ENCODE data around the gene CCDC40.
"Not testable (repeated sequence)": the region's sequence is repeated elsewhere in the genome, so short reads cannot be mapped to it uniquely, and the experiment has no call there.

The CCDC40 gene, protein sequence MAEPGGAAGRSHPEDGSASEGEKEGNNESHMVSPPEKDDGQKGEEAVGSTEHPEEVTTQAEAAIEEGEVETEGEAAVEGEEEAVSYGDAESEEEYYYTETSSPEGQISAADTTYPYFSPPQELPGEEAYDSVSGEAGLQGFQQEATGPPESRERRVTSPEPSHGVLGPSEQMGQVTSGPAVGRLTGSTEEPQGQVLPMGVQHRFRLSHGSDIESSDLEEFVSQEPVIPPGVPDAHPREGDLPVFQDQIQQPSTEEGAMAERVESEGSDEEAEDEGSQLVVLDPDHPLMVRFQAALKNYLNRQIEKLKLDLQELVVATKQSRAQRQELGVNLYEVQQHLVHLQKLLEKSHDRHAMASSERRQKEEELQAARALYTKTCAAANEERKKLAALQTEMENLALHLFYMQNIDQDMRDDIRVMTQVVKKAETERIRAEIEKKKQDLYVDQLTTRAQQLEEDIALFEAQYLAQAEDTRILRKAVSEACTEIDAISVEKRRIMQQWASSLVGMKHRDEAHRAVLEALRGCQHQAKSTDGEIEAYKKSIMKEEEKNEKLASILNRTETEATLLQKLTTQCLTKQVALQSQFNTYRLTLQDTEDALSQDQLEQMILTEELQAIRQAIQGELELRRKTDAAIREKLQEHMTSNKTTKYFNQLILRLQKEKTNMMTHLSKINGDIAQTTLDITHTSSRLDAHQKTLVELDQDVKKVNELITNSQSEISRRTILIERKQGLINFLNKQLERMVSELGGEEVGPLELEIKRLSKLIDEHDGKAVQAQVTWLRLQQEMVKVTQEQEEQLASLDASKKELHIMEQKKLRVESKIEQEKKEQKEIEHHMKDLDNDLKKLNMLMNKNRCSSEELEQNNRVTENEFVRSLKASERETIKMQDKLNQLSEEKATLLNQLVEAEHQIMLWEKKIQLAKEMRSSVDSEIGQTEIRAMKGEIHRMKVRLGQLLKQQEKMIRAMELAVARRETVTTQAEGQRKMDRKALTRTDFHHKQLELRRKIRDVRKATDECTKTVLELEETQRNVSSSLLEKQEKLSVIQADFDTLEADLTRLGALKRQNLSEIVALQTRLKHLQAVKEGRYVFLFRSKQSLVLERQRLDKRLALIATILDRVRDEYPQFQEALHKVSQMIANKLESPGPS

DNA sequence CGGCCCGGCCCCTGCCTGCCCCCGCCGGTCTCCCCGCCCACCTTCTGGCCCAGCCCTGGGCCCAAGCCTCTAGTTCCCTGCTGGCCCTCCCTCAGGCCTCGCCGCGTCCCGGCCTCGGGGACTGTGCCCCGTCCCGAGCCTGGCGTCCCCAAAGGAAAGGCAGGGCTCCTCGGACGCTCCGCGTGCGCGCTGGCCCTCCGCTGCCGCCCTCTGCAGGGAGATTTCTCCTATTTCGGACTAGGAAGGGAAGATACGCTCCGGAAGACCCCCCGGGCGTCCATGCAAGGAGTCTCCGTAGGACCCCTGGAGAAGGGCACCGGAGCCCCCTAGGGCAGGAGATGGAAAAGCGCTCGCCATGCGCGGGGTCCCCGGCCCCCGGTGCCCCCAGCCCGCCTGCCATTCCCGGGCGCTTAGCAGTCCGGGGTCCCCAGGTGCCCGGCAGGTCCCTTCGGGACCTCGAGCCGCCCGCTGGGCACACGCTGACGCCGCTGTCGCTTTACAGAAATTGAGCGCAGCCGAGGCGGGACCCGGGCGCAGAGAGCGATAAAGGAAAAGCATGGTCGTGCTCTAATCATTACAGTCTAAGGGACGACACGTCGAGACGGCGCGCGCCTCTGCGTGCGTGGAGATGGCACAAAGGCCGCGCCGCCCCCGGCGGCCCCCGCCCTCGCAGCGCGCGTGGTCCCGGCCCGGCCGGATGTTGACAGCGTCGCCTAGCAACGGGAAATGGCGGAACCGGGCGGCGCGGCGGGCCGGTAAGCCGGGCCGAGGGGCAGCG lies at the start of gene CCDC40:
Gene CCDC40 (plus strand): TSS at position 706 of the 778 bp plus-strand sequence. CDS start 21 bp downstream, at position 727.
- DNase-seq (ENCODE audit: insufficient read length, low spot score) (peak; percentile 66), FAIRE-seq (no peak)

- no peak for FAIRE-seq
- DNase-seq (ENCODE audit: insufficient read length, low spot score), result no peak
These were observed 49.1 kb upstream of the CCDC40 start for GRCh38 chr17:79987187-79987934.

- DNase-seq (ENCODE audit: insufficient read length, low spot score) (no peak), FAIRE-seq (no peak)
These were observed 48.6 kb upstream of the CCDC40 start for GRCh38 chr17:79987935-79988184.

GRCh38 chr17:79988185-79988971 lies 48.1 kb upstream of the CCDC40 start:
- DNase-seq (ENCODE audit: insufficient read length, low spot score), result no peak

DNA sequence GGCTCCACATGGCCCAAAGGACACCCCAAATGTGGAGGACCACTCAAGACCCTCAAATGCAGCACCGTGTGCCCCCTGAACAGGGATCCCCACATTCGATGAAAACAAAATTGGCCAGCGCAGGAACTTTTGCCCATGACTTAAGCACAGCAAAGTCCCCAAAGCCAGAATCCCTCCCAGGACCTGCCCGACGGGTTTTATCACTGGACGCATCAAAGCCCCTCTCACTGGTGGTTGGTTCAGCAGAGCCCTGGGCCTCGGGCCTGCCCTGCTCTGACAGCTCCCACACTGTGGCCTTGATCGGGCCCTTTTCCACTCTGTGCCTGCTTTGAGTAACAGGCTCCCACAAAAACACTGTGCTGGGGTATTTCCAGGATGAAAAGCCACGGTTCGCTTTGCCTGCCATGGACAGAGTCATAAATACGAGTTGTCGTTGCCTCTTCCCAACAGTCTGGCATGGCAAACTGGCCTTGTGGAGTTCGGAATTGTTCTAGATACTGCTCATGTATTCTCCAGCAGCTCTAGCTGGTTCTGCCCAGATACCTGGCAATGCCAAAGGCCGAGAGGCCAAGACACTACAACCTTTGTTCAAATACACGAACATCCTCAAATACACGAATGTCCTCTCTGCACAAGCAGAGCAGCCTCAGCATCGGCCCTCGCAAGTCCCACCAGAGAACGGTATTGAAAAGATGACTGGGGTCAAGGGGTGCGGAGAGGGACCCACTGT lies 47.2 kb upstream of the CCDC40 start:
- FAIRE-seq, result no peak
- no peak for DNase-seq (ENCODE audit: insufficient read length, low spot score)

More at GRCh38 chr17:79988185-79988971, 48.1 kb upstream of the CCDC40 start:
- no peak for FAIRE-seq

- FAIRE-seq (no peak), DNase-seq (ENCODE audit: insufficient read length, low spot score) (no peak)
These were observed 46.3 kb upstream of the CCDC40 start for GRCh38 chr17:79990051-79990592.

GRCh38 chr17:79990704-79991103 lies 45.7 kb upstream of the CCDC40 start:
- FAIRE-seq, result no peak
- DNase-seq (ENCODE audit: insufficient read length, low spot score), result no peak

DNA sequence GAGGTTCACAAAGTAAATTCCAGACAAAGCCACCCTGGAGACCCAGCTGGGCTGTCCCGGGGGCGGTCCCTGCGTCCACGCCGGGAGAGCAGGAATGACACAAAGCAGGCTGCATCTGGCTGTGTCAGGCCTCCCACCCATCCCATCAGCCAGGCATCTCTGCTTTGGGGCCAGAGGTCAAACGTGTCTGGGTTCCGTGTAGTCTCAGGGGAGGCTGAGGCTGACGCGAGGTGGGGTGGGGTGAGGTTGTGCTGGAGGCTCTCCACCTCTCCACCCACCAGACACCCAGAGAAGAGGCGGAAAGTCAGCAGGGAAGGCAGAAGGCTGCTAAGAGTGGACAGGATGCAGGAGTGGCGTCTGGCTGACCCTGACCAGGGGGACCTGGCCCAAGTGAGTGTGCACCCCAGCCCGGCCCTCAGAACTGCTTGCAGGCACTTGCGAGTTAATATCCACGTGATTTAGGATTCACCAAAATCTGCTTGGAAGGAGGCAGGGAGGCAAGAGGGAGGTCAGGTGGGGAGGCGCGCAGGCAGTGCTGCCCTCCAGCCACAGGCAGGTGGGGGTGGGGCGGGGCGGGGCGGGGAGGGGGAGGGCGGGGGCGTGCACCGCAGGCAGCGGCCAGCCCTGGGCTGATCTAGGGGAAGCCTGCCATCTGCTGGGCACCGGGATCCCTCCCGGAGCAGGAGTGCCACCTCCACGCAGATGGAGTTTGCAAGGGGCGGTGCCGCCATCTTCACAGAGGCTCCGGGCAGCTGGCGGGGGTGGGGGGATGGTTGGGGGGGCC lies 45.1 kb upstream of the CCDC40 start:
- peak; percentile 81 for DNase-seq (ENCODE audit: insufficient read length, low spot score)
- FAIRE-seq, result no peak

GRCh38 chr17:79991924-79992648 lies 44.4 kb upstream of the CCDC40 start:
- FAIRE-seq, result no peak
- DNase-seq (ENCODE audit: insufficient read length, low spot score), result no peak

DNA sequence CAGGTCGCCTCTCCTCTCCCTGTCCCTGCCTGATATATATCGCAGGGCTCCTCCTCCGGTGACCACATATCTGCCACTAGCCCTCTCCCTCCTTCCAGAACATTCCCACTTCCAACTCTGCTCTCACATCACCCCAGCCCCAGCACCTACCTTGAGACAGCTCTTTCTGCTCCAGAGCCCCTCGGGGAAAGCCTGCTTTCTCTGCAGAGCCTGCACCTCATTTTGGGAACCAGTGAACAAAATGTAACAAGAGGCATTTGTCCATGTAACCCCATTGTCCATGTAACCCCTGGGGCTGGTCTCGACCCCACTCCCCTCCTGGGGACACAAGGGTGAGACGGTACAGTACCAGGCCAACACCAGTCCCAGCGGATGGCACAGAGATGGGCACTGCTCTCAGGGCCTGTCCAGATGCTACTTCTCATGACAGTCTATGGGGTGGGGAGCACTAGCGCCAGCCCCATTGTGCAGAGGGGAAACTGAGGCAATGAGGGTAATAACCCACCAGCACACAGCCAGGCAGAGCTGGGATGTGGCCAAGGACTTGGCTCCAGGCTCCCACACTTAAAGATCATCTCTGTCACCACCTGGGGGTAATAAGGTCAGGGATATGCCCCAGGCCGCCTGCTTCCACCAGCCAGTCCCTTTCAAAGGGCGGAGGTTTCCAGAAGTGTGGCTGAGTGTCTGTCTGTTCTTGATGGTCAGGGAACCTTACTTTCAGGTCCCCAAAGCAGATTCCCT lies 43.6 kb upstream of the CCDC40 start:
- no peak for DNase-seq (ENCODE audit: insufficient read length, low spot score)
- no peak for FAIRE-seq

- no peak for FAIRE-seq
- DNase-seq (ENCODE audit: insufficient read length, low spot score), result no peak
These were observed 42.8 kb upstream of the CCDC40 start for GRCh38 chr17:79993390-79994227.

DNA sequence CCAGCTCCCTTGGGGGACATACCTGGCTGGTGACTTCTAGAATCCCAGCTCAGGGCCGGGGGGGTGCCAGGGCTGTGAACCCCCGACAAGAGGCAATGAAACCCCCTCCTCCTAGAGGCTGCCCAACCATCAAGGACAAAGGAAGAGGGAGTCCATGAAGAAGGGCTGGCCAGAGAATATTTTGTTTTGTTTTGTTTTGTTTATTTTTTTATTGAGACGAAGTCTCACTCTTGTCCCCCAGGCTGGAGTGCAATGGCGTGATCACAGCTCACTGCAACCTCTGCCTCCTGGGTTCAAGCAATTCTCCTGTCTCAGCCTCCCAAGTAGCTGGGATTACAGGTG lies 42.2 kb upstream of the CCDC40 start:
- DNase-seq (ENCODE audit: insufficient read length, low spot score); FAIRE-seq: not testable (repeated sequence)

- FAIRE-seq (no peak), DNase-seq (ENCODE audit: insufficient read length, low spot score) (no peak)
These were observed 41.8 kb upstream of the CCDC40 start for GRCh38 chr17:79994602-79995001.

DNA sequence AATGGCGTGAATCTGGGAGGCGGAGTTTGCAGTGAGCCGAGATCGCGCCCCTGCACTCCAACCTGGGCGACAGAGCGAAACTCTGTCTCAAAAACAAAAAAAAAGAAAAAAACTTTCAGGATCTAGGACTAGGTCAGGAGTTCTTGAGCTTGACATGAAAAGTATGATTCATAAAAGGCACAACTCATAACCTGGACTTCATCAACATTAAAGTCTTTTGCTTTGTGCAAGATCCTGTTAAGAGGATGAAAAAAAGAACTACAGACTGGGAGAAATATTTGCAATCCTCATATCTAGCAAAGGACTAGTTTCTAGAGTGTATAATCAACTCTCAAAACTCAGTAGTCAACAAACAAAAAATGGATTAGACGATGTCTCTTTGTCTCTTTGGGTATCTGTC lies 40.7 kb upstream of the CCDC40 start:
- FAIRE-seq (no peak), DNase-seq (ENCODE audit: insufficient read length, low spot score) (no peak)

DNA sequence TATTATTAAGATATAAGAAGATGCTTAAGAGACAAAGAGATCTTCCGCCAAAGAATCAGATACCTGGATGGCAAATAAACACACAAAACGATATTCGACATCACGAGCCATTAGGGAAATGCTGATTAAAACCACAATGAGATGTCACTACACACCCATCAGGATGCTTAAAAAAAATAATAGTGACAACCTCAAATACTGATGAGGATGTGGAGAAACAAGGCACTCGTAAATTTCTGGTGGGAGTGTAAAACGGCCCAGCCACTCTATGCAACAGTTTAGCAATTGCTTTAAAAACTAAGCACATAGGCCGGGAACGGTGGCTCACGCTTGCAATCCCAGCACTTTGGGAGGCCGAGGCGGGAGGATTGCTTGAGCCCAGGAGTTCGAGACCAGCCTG lies 40.2 kb upstream of the CCDC40 start:
- FAIRE-seq (no peak), DNase-seq (ENCODE audit: insufficient read length, low spot score) (no peak)

Data from GM19239 (cell line).